Right lobe of liver (tissue), 6 donors: ENCODE results near the gene ELMO1. TPM values are rescaled to one million over a fixed set of nuclear protein-coding genes. Genes with fewer than 3 reads are reported as not detected.
A peak's percentile ranks its signal among the peaks of the same experiment; 100 is the strongest.

Experiments used
- ATAC-seq, 4 donors: fragments of 200-7000 bp; cut with Tn5 transposase; one replicate each; pipeline ENCODE4 v1.9.1; 2020; ENCODE audit warnings: mild to moderate bottlenecking in 4 of 4, moderate library complexity in 4 of 4
- DNase-seq, 3 donors: peaks; one replicate each; pipeline ENCODE4 v3.0.0-alpha.2; 2020
- H3K27ac ChIP-seq, 3 donors: fragments of 200-600 bp; one replicate each; pipeline ENCODE4 v1.8.0; 2022
- H3K27me3 ChIP-seq, 2 donors: fragments of 200-600 bp; one replicate each; pipeline ENCODE4 v1.8.0; 2022
- H3K36me3 ChIP-seq, 4 donors: fragments of 200-600 bp; sonication (generic) in 1 of 4; one replicate each; pipeline versions ENCODE4 v1.5.1 to v1.8.0; 2017 to 2022; ENCODE audit warnings: control low read depth in 1 of 4
- H3K4me1 ChIP-seq, 4 donors: fragments of 200-600 bp; sonication (generic) in 1 of 4; one replicate each; pipeline versions ENCODE4 v1.5.1 to v1.8.0; 2017 to 2022; ENCODE audit warnings: control low read depth in 1 of 4
- H3K4me3 ChIP-seq, 3 donors: fragments of 200-600 bp; one replicate each; pipeline ENCODE4 v1.8.0; 2022
- H3K9me3 ChIP-seq, 4 donors: fragments of 200-600 bp; sonication (generic) in 1 of 4; one replicate each; pipeline versions ENCODE4 v1.5.1 to v1.8.0; 2017 to 2022; ENCODE audit warnings: control low read depth in 1 of 4
- POLR2A ChIP-seq: fragments of 450-650 bp; IDR thresholded peaks from one replicate; pipeline ENCODE4 v1.6.1; 2017; ENCODE audit warnings: antibody characterized with exemption, mild to moderate bottlenecking
- WGBS: methylation state at CpG from one replicate; pipeline ENCODE4 v1.1.6; 2018; ENCODE audit warnings: low coverage, low lambda C conversion rate; ENCODE audit not compliant: insufficient coverage; ENCODE audit errors: missing lambda C conversion rate; 5-methylcytosine and 5-hydroxymethylcytosine counted together
- intact Hi-C, 2 donors: fragments of 100-400 bp; cut with DNase I; formaldehyde crosslinking; loops; one replicate each; pipeline versions ENCODE4 v1.11.2 to v1.14.1; 2022
- total RNA-seq, 6 experiments: library from RNA; depleted of rRNA in 2 of 6; stranded (reverse); fragments of >200 nt in 2 of 6; fragmentation: NEBNext Ultra II Directional in 3 of 6; extraction: Animal tissue kit (Norgen Biotek cat#: 25700) in 3 of 6; gene quantifications; one replicate each; pipeline versions ENCODE4 v1.1.0 to v1.2.4, GENCODE V29; 2016 to 2023
- TF ChIP-seq, protein P1 (sequence below), 4 donors: fragments of 200-600 bp in 3 of 4; fragments of 450-650 bp in 1 of 4; IDR thresholded peaks; one replicate each; pipeline versions ENCODE4 v1.5.1 to v1.8.0; 2016 to 2022; ENCODE audit warnings: antibody characterized with exemption in 4 of 4, mild to moderate bottlenecking in 2 of 4
- donor health status: DM: no; HTN: yes; CAD: no.
- donor health status: DM: no; HTN: no; CAD: no.
- donor health status: DM: no; HTN: no; CAD: no.
- donor health status: DM: no; HTN: yes; CAD: no.
- donor health status: DM: no; HTN: yes; CAD: no.

The ELMO1 gene
- total RNA-seq, 6 experiments from 2014 or later: 18.4 to 55.4 (median 25.1) TPM

DNA sequence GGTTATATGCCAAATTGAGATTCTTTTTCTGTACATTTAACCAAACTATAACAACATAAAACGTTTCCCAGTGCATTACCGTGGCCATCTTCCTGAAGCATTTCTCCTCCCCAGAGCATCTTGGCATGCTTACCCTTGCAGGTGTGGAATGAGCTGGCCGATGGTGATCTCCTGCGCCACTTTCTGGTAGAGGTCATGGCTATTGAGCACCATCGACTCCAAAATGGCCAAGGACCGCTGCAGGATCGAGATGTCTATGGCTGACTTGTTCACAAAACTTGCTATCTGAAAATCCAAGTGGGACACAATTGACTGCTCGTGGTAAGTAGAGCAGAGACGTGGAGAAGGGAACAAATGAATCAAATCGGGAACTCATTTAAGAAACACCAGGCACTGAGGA lies 223.9 kb downstream of the ELMO1 start:
- intact Hi-C loops: no loop called here
- Histone ChIP-seq H3K4me1 (no peaks in the 10 kb centered on the region), H3K27me3 (no peaks in the 10 kb centered on the region), H3K9me3 (no peaks in the 10 kb centered on the region), H3K27ac (no peak overlapping the region), H3K4me3 (no peak overlapping the region), H3K36me3 (peaks cover 0 to 20% (median 1%) of the 10 kb centered on the region in 4 donors)
- TF ChIP-seq, protein P1, sequence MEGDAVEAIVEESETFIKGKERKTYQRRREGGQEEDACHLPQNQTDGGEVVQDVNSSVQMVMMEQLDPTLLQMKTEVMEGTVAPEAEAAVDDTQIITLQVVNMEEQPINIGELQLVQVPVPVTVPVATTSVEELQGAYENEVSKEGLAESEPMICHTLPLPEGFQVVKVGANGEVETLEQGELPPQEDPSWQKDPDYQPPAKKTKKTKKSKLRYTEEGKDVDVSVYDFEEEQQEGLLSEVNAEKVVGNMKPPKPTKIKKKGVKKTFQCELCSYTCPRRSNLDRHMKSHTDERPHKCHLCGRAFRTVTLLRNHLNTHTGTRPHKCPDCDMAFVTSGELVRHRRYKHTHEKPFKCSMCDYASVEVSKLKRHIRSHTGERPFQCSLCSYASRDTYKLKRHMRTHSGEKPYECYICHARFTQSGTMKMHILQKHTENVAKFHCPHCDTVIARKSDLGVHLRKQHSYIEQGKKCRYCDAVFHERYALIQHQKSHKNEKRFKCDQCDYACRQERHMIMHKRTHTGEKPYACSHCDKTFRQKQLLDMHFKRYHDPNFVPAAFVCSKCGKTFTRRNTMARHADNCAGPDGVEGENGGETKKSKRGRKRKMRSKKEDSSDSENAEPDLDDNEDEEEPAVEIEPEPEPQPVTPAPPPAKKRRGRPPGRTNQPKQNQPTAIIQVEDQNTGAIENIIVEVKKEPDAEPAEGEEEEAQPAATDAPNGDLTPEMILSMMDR (IDR thresholded peaks at IDR 0.05): no peak
- TF ChIP-seq POLR2A: no peak
- 94% methylated on average over 10 of the region's 10 CpGs for WGBS
- ATAC-seq (no peak), DNase-seq (no peak)

DNA sequence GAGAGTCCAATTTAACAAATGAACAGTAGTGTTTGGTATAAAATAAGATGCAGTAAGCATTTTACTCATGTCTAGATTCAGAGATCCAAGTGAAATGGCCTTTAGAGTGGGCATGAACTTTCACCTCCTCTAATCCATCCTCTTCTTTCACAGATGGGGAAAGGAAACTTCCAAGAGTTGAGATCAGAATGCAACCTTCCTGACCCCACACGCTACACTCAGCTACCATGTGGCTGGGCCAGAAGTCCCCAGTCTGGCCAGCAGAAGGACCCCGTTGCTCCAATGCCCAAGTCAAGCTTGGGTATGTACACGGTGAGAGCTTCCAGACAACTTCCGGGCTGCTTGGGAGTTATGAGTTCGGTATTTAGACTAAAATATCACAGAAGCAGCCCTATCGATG lies 228.0 kb downstream of the ELMO1 start:
- DNase-seq (no peak), ATAC-seq (peak in 1 of 4 donors; percentile 60)
- Histone ChIP-seq H3K4me3 (no peak overlapping the region), H3K27me3 (no peaks in the 10 kb centered on the region), H3K9me3 (no peaks in the 10 kb centered on the region), H3K36me3 (peaks cover 0 to 20% (median 1%) of the 10 kb centered on the region in 4 donors), H3K4me1 (no peaks in the 10 kb centered on the region), H3K27ac (no peak overlapping the region)
- intact Hi-C loops: no loop called here
- TF ChIP-seq POLR2A: no peak
- TF ChIP-seq, protein P1 (IDR thresholded peaks at IDR 0.05): no peak
- WGBS: 70% methylated on average over 6 of the region's 6 CpGs

DNA sequence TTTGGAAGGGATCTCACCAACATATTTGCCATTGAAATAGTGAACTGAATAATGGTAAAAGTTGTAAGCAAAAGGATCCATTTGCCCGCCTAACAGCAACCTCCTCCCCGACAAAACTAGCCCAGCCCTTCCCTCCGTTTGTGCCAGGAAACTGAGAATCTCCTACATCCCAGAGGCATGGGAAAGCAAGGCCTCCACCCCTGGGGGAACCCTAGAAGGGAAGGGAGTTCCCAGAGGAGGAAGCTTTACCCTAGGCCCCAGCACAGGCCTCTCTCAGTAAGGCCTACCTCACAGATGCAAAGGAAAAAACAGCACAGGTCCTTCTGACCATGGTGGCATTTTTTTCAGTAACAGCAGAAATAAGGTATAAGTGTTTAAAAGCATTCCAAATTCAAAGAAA lies 229.7 kb downstream of the ELMO1 start:
- Histone ChIP-seq H3K9me3 (no peaks in the 10 kb centered on the region), H3K27ac (no peak overlapping the region), H3K27me3 (no peaks in the 10 kb centered on the region), H3K4me3 (no peak overlapping the region), H3K4me1 (no peaks in the 10 kb centered on the region), H3K36me3 (peaks cover 0 to 15% (median 1%) of the 10 kb centered on the region in 4 donors)
- 53% methylated on average over 3 of the region's 3 CpGs for WGBS
- intact Hi-C loops: no loop called here
- ATAC-seq (peak in 3 of 4 donors; percentile 26 to 32 (median 27)), DNase-seq (no peak)
- TF ChIP-seq, protein P1 (IDR thresholded peaks at IDR 0.05): no peak

DNA sequence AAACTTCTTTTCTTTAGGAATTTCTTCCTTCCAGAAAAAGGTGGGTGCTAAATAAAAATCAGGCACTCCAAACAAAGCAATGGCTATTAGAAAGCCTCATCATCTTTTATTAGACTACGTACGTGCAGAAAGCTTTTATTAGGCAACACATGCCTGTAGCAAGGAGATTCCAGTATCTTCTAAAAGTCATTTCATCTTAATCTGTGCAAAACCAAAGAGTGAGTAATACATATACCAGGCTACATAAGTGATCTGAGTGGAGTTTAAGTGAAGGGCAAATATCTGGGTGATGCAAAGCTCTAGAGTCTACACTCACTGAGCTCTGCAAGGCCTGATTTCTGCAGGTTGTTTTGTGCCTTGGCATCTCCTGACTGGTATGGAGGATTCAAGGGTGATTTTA lies 231.7 kb downstream of the ELMO1 start:
- Histone ChIP-seq H3K27ac (no peak overlapping the region), H3K36me3 (peaks cover 0 to 12% (median under 1%) of the 10 kb centered on the region in 4 donors), H3K4me1 (no peaks in the 10 kb centered on the region), H3K27me3 (no peaks in the 10 kb centered on the region), H3K4me3 (no peak overlapping the region), H3K9me3 (no peaks in the 10 kb centered on the region)
- no peak for TF ChIP-seq POLR2A
- TF ChIP-seq, protein P1 (IDR thresholded peaks at IDR 0.05): no peak
- DNase-seq (no peak), ATAC-seq (no peak)
- 40% methylated on average over 2 of the region's 2 CpGs for WGBS
- intact Hi-C loops: no loop called here
